ENCODE data around the gene FAM184A. TPM values are rescaled to one million over a fixed set of nuclear protein-coding genes. Genes with fewer than 3 reads are reported as not detected.

Gene FAM184A
- total RNA-seq, 1 experiment from 2014 or later = 8.6 TPM

- no peaks in the 10 kb centered on the region for H3K36me3 Mint-ChIP-seq (ENCODE audit: insufficient read depth, unreplicated experiment)
- BruUV-seq (replicated peaks) = no TSS peak
- TF ChIP-seq CTCF (IDR thresholded peaks at IDR 0.05; ENCODE audit: unreplicated experiment) = no peak
- CTCF ChIA-PET = no interaction called here
- no peaks in the 10 kb centered on the region for H3K27me3 Mint-ChIP-seq (ENCODE audit: unreplicated experiment)
- DNase-seq = no peak
- H3K27ac Mint-ChIP-seq (ENCODE audit: unreplicated experiment) = no peak overlapping the region
- no peaks in the 10 kb centered on the region for H3K9me3 Mint-ChIP-seq (ENCODE audit: low read depth, unreplicated experiment)
- H3K4me1 Mint-ChIP-seq (ENCODE audit: low read depth, unreplicated experiment) = no peaks in the 10 kb centered on the region
- H3K4me3 Mint-ChIP-seq (ENCODE audit: low read depth, unreplicated experiment) = no peak overlapping the region
- intact Hi-C loops (cut with micrococcal nuclease; ENCODE audit: unreplicated experiment) = no loop called here
Measured at GRCh38 chr6:118996289-118996820, 82.1 kb downstream of the FAM184A start.

- CTCF ChIA-PET = no interaction called here
- no peak for TF ChIP-seq CTCF (IDR thresholded peaks at IDR 0.05; ENCODE audit: unreplicated experiment)
- Mint-ChIP-seq H3K36me3 (ENCODE audit: insufficient read depth, unreplicated experiment) (no peaks in the 10 kb centered on the region), H3K27ac (ENCODE audit: unreplicated experiment) (no peak overlapping the region), H3K4me3 (ENCODE audit: low read depth, unreplicated experiment) (no peak overlapping the region), H3K9me3 (ENCODE audit: low read depth, unreplicated experiment) (no peaks in the 10 kb centered on the region), H3K4me1 (ENCODE audit: low read depth, unreplicated experiment) (no peaks in the 10 kb centered on the region), H3K27me3 (ENCODE audit: unreplicated experiment) (no peaks in the 10 kb centered on the region)
- no TSS peak for BruUV-seq (replicated peaks)
- intact Hi-C loops (cut with micrococcal nuclease; ENCODE audit: unreplicated experiment) = no loop called here
- DNase-seq = no peak
Measured at GRCh38 chr6:118993803-118994251, 84.6 kb downstream of the FAM184A start.

GRCh38 chr6:118993358-118993757 is 85.1 kb downstream of the FAM184A start:
- no TSS peak for BruUV-seq (replicated peaks)
- H3K4me3 Mint-ChIP-seq (ENCODE audit: low read depth, unreplicated experiment) = no peak overlapping the region

GRCh38 chr6:118992186-118992795 is 86.2 kb downstream of the FAM184A start:
- Mint-ChIP-seq H3K9me3 (ENCODE audit: low read depth, unreplicated experiment) (no peaks in the 10 kb centered on the region), H3K36me3 (ENCODE audit: insufficient read depth, unreplicated experiment) (no peaks in the 10 kb centered on the region), H3K4me3 (ENCODE audit: low read depth, unreplicated experiment) (no peak overlapping the region), H3K27ac (ENCODE audit: unreplicated experiment) (no peak overlapping the region), H3K4me1 (ENCODE audit: low read depth, unreplicated experiment) (no peaks in the 10 kb centered on the region), H3K27me3 (ENCODE audit: unreplicated experiment) (no peaks in the 10 kb centered on the region)
- CTCF ChIA-PET = no interaction called here
- no TSS peak for BruUV-seq (replicated peaks)
- no peak for TF ChIP-seq CTCF (IDR thresholded peaks at IDR 0.05; ENCODE audit: unreplicated experiment)
- intact Hi-C loops (cut with micrococcal nuclease; ENCODE audit: unreplicated experiment) = no loop called here
- no peak for DNase-seq

More at GRCh38 chr6:118993358-118993757, 85.1 kb downstream of the FAM184A start:
- no peak for TF ChIP-seq CTCF (IDR thresholded peaks at IDR 0.05; ENCODE audit: unreplicated experiment)
- no peaks in the 10 kb centered on the region for H3K27me3 Mint-ChIP-seq (ENCODE audit: unreplicated experiment)
- H3K9me3 Mint-ChIP-seq (ENCODE audit: low read depth, unreplicated experiment) = no peaks in the 10 kb centered on the region
- DNase-seq = no peak
- intact Hi-C loops (cut with micrococcal nuclease; ENCODE audit: unreplicated experiment) = no loop called here
- no peak overlapping the region for H3K27ac Mint-ChIP-seq (ENCODE audit: unreplicated experiment)
- CTCF ChIA-PET = no interaction called here
- no peaks in the 10 kb centered on the region for H3K36me3 Mint-ChIP-seq (ENCODE audit: insufficient read depth, unreplicated experiment)
- no peaks in the 10 kb centered on the region for H3K4me1 Mint-ChIP-seq (ENCODE audit: low read depth, unreplicated experiment)

Data from Calu3 (cell line).